Neuron (in vitro differentiated cells): ENCODE data around the gene SLC25A26.
"Not testable (repeated sequence)": the region's sequence is repeated elsewhere in the genome, so short reads cannot be mapped to it uniquely, and the experiment has no call there.

Source experiments
- H2AFZ ChIP-seq: one replicate; pipeline ENCODE4 v1.6.1; 2013; ENCODE audit warnings: low read depth, mild to moderate bottlenecking, inconsistent platforms, low read length, moderate library complexity
- H3K27me3 ChIP-seq: one replicate; pipeline ENCODE4 v1.6.1; 2013; ENCODE audit warnings: low read length; ENCODE audit not compliant: insufficient read depth
- H3K36me3 ChIP-seq: one replicate; pipeline ENCODE4 v1.6.1; 2013; ENCODE audit warnings: low read length; ENCODE audit not compliant: insufficient read depth
- H3K4me1 ChIP-seq: one replicate; pipeline ENCODE4 v1.6.1; 2013; ENCODE audit warnings: low read length; ENCODE audit not compliant: insufficient read depth
- H3K4me3 ChIP-seq: 2 replicates; pipeline ENCODE4 v1.5.1; 2013; ENCODE audit warnings: mild to moderate bottlenecking, low read length, moderate library complexity
- H3K9me3 ChIP-seq: one replicate; pipeline ENCODE4 v1.6.1; 2013; ENCODE audit warnings: low read length

SLC25A26 gene

DNA sequence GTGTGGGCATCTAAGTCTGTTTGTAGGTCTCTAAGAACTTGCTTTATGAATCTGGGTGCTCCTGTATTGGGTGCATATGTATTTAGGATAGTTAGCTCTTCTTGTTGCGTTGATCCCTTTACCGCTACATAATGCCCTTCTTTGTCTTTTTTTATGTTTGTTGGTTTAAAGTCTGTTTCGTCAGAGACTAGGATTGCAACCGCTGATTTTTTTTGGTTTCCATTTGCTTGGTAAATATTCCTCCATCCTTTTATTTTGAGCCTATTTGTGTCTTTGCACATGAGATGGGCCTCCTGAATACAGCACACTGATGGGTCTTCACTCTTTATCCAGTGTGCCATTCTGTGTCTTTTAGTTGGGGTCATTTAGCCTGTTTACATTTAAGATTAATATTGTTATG lies 71.1 kb downstream of the SLC25A26 start:
- H3K27me3 ChIP-seq, H3K4me1 ChIP-seq, H3K36me3 ChIP-seq, H2AFZ ChIP-seq, H3K4me3 ChIP-seq, H3K9me3 ChIP-seq: not testable (repeated sequence)

DNA sequence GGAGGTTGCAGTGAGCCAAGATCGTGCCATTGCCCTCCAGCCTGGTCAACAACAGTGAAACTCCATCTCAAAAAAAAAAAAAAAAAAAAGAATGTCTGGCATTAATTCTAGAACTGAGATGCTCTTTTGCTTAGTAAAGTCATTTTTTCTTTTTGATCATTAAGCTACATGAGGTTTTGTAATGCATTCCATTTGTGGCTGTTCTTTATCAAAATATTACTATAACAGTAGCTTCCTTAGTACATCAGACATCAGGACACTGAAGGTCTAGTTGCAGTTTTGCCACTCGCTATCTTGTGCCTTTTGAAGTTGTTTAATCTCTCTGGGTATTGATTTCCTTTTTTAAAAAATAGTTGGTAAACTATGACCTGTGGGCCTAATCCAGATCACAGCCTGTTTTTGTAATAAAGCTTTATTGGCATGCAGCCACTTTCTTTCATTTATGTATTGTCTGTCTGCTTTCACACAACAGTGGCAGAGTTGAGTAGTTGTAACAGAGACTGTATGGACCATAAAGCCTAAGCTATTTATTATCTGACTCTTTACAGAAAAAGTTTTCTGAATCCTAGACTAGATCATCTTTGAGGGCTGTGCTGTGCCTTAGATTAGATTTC lies 76.6 kb downstream of the SLC25A26 start:
- no peak overlapping the region for H2AFZ ChIP-seq
- H3K36me3 ChIP-seq: no peaks in the 10 kb centered on the region
- H3K27me3 ChIP-seq: no peaks in the 10 kb centered on the region
- H3K4me3 ChIP-seq: no peak overlapping the region
- peaks cover 24% of the 10 kb centered on the region for H3K4me1 ChIP-seq
- H3K9me3 ChIP-seq: no peaks in the 10 kb centered on the region

DNA sequence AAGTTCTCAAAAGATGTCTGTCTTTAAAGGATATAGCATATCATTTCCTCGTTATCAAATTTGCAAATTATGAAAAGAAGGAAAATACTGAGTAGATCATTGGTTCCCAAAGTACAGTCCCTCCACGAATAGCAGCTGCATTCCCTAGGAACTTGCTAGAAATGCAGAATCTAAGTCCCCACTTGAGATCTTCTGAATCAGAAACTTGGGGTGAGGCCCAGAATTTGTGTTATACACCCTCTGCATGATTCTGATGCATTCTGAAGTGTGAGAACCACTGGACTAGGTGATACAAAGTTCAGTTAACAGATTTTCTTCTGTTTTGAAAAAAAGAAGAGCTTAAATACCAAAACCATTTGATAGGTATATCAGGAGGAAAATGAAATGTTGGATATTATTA lies 77.1 kb downstream of the SLC25A26 start:
- Histone ChIP-seq H3K36me3 (no peaks in the 10 kb centered on the region), H3K27me3 (no peaks in the 10 kb centered on the region), H3K4me1 (peaks cover 24% of the 10 kb centered on the region), H2AFZ (no peak overlapping the region), H3K9me3 (no peaks in the 10 kb centered on the region), H3K4me3 (no peak overlapping the region)

DNA sequence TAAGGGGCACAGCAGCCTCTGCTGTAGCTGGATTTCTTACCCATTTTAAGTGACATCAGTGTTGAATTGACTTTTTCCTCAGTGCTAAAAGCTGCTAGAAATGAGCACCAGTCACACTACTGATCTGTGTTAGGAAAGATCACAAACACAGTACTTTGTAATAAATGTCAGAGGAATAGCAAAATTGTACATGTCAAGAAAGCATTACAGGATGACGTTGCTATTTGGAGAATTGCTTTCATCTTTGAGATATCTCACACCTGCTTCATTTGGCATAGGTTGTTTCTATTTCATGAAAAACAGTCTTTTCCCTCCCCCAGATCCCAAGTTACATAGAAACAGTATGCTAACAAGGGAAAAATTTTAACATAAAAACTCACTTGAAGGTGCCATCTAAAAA lies 77.8 kb downstream of the SLC25A26 start:
- Histone ChIP-seq H3K36me3 (no peaks in the 10 kb centered on the region), H3K4me1 (peaks cover 24% of the 10 kb centered on the region), H3K27me3 (no peaks in the 10 kb centered on the region), H3K4me3 (no peak overlapping the region), H3K9me3 (no peaks in the 10 kb centered on the region), H2AFZ (no peak overlapping the region)

DNA sequence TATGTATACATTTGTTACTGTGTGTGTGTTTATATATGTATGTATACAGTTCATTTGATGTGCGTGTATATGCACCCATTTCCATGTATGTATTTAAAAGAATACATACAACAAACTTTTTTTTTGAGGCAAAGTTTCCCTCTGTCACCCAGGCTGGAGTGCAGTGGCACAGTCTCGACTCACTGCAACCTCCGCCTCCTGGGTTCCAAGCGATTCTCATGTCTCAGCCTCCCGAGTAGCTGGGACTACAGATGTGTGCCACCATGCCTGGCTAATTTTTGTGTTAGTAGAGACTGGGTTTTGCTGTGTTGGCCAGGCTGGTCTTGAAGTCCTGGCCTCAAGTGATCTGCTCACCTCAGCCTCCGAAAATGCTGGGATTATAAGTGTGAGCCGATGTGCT lies 78.3 kb downstream of the SLC25A26 start:
- not testable (repeated sequence) for H3K36me3 ChIP-seq, H3K27me3 ChIP-seq, H2AFZ ChIP-seq, H3K9me3 ChIP-seq, H3K4me3 ChIP-seq
- H3K4me1 ChIP-seq: peaks cover 24% of the 10 kb centered on the region

DNA sequence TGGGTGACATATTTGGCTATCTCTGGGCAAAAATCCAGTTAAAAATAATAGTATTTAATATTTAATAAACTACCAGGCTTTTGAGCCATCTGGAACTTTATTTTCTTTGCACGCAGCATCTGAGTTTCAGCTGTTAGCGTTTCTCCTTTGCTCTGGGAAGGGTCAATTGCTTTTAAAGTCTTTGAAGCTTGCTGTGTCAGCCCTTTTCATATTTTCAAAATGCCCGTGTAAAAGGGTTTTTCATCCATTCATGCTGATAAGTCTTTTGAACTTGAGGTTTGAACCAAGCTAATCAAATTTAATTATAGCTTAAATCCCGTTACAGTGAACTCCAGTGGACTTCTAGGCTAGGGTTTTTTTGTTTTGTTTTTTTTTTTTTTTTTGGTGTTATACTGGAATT lies 79.1 kb downstream of the SLC25A26 start:
- Histone ChIP-seq H3K4me1 (peaks cover 24% of the 10 kb centered on the region), H3K27me3 (no peaks in the 10 kb centered on the region), H3K9me3 (no peaks in the 10 kb centered on the region), H3K36me3 (no peaks in the 10 kb centered on the region), H3K4me3 (no peak overlapping the region), H2AFZ (no peak overlapping the region)

DNA sequence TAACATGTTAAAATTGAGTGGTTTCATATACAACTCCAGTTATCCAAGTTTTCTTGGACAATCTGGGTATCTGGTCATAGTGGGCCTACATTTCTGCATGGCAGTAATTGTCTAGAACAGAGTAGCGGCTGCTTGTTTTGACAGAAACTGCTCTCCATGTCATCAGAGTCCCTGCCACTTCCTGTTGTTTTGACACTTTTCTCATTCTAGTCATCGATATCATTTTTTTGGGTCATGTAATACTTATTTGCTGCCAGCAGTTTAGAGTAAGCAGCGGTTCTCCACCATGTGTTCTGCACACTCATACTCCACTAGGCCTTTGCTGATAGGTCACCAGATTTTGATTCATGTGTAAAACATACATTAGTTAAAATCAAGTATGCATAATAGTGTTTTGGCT lies 81.5 kb downstream of the SLC25A26 start:
- Histone ChIP-seq H3K4me3 (no peak overlapping the region), H3K27me3 (no peaks in the 10 kb centered on the region), H3K9me3 (no peaks in the 10 kb centered on the region), H3K4me1 (peaks cover 24% of the 10 kb centered on the region), H3K36me3 (no peaks in the 10 kb centered on the region), H2AFZ (no peak overlapping the region)

DNA sequence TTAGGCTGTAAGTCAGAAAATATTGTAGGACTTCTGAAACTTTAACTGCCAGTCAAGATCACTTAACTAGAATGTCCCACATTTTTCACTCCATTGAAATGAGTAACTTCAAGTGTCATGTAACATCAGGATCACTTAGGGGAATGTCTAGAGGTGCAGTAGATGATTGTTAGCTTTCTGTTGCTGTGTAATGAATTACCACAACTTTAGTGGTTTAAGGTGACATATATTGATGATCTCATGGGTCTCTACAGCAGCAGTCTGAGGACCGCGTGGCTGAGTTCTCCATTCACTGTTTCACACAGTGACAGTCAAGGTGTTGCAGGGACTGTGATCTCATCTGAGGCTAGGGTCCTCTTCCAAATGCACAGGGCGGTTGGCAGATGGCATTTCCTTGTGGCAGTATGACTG lies 82.7 kb downstream of the SLC25A26 start:
- Histone ChIP-seq H3K9me3 (no peaks in the 10 kb centered on the region), H3K4me3 (no peak overlapping the region), H2AFZ (no peak overlapping the region), H3K36me3 (no peaks in the 10 kb centered on the region), H3K27me3 (no peaks in the 10 kb centered on the region), H3K4me1 (peaks cover 23% of the 10 kb centered on the region)

DNA sequence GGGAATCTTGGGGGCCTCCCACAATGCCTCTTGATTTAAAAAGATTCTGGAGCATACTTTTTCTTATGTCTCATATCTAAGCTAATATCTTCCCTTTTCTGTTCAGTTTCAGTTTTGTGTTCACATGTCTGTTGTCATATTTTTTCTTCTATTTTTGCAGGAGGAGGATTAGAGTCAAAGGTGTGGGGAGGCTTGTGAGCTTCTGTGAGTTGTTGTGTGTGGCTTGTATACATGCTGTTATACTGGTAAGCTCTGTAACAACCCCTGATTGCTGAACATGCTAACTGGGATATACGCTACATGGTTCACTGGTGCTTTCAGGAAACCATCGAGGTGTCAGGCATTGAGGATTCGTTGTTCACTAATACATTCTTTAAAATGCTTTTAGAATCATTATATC lies 83.5 kb downstream of the SLC25A26 start:
- no peaks in the 10 kb centered on the region for H3K36me3 ChIP-seq
- H3K4me3 ChIP-seq: no peak overlapping the region
- no peaks in the 10 kb centered on the region for H3K9me3 ChIP-seq
- no peaks in the 10 kb centered on the region for H3K27me3 ChIP-seq
- H2AFZ ChIP-seq: no peak overlapping the region
- peaks cover 21% of the 10 kb centered on the region for H3K4me1 ChIP-seq

DNA sequence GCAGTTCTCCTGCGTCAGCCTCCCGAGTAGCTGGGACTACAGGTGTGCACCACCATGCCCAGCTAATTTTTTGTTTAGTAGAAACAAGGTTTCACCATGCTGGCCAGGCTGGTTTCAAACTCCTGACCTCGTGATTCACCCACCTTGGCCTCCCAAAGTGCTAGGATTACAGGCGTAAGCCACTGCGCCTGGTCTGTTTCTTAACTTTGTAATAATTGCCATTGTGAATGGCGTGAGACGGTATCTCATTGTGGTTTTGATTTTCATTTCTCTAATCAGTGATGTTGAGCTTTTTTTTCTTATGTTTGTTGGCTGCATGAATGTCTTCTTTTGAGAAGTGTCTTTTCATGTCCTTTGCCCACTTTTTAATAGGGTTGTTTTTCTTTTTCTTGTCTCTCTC lies 85.3 kb downstream of the SLC25A26 start:
- H2AFZ ChIP-seq, H3K27me3 ChIP-seq, H3K4me1 ChIP-seq, H3K4me3 ChIP-seq, H3K36me3 ChIP-seq, H3K9me3 ChIP-seq: not testable (repeated sequence)

DNA sequence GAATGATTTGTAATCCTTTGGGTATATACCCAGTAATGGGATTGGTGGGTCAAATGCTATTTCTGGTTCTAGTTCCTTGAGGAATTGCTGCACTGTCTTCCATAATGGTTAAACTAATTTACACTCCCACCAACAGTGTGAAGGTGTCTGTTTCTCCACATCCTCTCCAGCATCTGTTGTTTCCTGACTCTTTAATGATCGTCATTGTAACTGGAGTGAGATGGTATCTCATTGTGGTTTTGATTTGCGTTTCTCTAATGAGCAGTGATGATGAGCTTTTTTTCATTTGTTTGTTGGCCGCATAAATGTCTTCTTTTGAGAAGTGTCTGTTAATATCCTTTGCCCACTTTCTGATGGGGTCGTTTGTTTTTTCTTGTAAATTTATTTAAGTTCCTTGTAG lies 86.2 kb downstream of the SLC25A26 start:
- not testable (repeated sequence) for H3K36me3 ChIP-seq, H3K4me3 ChIP-seq, H3K27me3 ChIP-seq, H3K4me1 ChIP-seq, H3K9me3 ChIP-seq, H2AFZ ChIP-seq

DNA sequence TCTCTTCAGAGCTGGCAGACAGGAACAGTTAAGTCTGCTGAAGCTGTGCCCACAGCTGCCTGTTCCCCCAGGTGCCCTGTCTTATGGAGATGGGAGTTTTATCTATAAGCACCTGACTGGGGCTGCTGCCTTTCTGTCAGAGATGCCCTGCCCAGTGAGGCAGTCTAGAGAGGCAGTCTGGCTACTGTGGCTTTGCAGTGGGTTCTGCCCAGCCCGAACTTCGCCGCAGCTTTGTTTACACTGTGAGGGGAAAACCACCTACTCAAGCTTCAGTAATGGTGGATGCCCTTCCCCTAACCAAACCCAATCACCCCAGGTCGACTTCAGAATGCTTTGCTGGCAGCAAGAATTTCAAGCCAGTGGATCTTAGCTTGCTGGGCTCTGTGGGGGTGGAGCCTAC lies 91.2 kb downstream of the SLC25A26 start:
- no peaks in the 10 kb centered on the region for H3K36me3 ChIP-seq
- no peak overlapping the region for H2AFZ ChIP-seq
- H3K9me3 ChIP-seq: peaks cover 11% of the 10 kb centered on the region
- H3K27me3 ChIP-seq: no peaks in the 10 kb centered on the region
- no peak overlapping the region for H3K4me3 ChIP-seq
- H3K4me1 ChIP-seq: no peaks in the 10 kb centered on the region

DNA sequence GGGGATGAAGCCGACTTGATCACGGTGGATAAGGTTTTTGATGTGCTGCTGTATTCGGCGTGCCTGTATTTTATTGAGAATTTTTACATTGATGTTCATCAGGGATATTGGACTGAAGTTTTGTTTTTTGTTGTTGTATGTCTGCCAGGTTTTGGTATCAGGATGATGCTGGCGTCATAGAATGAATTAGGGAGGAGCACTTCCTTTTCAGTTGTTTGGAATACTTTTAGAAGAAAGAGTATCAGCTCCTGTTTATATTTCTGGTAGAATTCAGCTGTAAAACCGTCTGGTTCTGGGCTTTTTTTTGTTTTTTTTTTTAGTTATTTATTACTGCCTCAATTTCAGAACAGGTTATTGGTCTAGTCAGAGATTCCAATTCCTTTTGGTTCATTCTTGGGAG lies 93.7 kb downstream of the SLC25A26 start:
- H3K9me3 ChIP-seq: peaks cover 14% of the 10 kb centered on the region
- H3K27me3 ChIP-seq: no peaks in the 10 kb centered on the region
- no peak overlapping the region for H3K4me3 ChIP-seq
- H3K36me3 ChIP-seq: no peaks in the 10 kb centered on the region
- no peaks in the 10 kb centered on the region for H3K4me1 ChIP-seq
- no peak overlapping the region for H2AFZ ChIP-seq

DNA sequence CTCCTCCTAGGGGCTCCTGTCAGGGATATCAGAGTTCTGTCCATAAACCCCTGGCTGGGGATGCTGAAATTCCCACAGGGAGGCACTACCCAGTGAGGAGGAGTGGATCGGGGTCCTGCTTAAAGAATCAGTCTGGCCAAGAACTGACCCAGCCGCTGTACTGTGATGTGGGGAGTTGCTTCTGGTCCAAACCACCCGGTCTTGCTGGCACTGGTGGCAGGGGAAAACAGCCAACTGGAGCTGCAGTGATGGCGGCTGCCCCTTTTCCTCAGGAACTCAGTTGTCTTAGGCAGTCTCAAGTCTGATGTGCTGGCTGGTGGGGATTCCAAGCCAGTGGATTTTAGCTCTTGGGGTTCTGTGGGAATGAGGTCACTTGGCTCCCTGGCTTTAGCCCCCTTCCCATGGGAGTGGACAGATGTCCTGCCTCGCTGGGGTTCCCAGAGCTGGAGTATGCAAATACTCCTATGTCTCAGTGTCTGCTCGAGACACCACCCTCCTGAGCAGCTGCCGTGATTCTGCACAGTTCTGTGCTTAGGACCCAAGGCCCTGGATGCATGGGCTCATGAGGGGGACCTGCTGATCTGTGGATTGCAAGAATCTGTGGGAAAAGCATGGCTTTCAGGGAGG lies 97.1 kb downstream of the SLC25A26 start:
- no peaks in the 10 kb centered on the region for H3K27me3 ChIP-seq
- no peaks in the 10 kb centered on the region for H3K4me1 ChIP-seq
- H3K9me3 ChIP-seq: peaks cover 3% of the 10 kb centered on the region
- no peaks in the 10 kb centered on the region for H3K36me3 ChIP-seq
- no peak overlapping the region for H3K4me3 ChIP-seq
- no peak overlapping the region for H2AFZ ChIP-seq
